NT2/D1 (cell line): ENCODE results near the gene OSBPL6.

Experiments used
- SUZ12 ChIP-seq: IDR thresholded peaks from 2 replicates; pipeline ENCODE4 v1.6.1; 2011; ENCODE audit not compliant: insufficient read length, insufficient read depth; ENCODE audit errors: extremely low read depth
- YY1 ChIP-seq: IDR thresholded peaks from 2 replicates; pipeline ENCODE4 v1.6.1; 2011; ENCODE audit not compliant: insufficient read length, insufficient read depth
- ZNF274 ChIP-seq: IDR thresholded peaks from 2 replicates; pipeline ENCODE4 v1.6.1; 2011; ENCODE audit warnings: mild to moderate bottlenecking, low read depth, low read length

GRCh38 chr2:178238154-178238521 lies 43.8 kb downstream of the OSBPL6 start:
- no peak for TF ChIP-seq YY1
- TF ChIP-seq ZNF274, result no peak
- no peak for TF ChIP-seq SUZ12
